Measurements from ENCODE around the gene CACNA2D3.
"Not testable (repeated sequence)": the region's sequence is repeated elsewhere in the genome, so short reads cannot be mapped to it uniquely, and the experiment has no call there.

The CACNA2D3 gene

GRCh38 chr3:54596087-54596486 is 473.7 kb downstream of the CACNA2D3 start:
- DNase-seq = no peak

DNA sequence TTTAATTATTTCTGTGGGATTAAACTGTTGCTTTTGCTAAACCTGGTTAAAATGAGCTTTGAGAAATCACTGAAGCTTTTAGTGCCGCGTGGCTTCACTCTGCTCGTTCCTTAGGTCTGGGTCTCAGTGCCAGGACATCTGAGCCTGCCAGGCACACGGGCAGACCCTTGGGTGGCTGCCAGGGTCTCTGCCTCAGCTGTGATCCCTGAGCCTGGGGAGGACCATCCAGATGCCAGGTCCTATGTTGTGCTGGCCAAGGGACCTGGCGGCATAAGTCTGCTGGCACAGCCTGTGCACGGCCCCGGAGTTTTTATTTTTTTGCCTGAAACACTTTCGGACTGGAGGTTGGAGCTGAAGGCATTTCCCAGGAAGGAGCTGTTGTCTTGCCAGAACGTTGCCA is 477.4 kb downstream of the CACNA2D3 start:
- no peak for DNase-seq

DNA sequence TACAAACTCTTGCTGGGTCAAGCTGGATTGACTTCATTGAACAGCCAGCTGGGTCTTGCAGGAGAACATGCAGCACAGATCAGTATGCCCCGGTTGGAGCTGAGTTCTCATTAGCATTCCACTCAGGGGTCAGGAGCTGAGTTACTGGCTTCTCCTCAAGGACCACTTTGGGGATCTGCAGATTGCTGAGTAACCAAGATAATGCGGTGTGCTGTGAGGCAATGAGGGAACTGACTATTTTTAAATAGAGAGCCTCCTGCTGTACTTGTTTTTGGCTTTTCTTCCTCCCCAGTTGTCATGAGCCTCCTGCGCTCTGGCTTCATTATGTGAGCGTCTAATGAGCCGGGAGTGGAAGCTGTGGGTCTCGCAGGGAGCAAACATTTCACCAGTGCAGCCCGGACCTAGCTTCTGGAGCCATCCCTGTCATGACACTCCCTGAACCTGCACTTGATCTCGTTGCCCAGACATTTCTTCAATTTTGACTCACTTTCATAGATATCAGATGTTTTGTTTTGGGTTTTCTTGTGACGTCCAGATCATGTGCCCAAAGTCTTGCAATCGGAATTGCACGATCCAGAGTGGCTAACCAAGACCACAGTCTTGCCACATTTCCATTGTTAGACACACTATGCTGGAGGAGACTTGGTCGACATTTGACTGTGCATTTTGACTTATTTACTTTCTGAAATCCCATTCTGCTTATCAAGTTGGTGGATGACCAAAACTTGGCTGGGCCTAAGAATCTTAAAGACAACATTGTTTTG is 478.3 kb downstream of the CACNA2D3 start:
- peak; percentile 51 for DNase-seq

DNA sequence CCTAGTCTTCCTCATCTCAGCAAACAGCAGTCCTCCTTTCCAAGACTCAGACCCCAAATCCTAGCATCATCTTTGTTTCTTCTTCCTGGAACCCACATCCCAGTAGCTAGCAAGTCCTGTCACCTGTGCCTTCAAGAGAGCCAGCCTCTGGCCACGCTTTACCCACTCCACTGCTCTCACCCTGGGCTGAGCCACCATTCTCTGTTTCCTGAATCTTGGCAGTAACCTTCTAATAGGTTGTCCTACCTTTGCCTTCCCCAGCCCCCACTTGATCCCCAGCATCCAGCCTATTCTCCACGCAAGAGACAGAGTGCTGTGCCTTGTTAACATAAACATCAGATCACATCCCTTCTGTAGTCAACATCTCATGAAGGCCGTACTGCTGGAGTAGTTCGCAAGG is 482.1 kb downstream of the CACNA2D3 start:
- no peak for DNase-seq

GRCh38 chr3:54608041-54608440 is 485.7 kb downstream of the CACNA2D3 start:
- DNase-seq = no peak

DNA sequence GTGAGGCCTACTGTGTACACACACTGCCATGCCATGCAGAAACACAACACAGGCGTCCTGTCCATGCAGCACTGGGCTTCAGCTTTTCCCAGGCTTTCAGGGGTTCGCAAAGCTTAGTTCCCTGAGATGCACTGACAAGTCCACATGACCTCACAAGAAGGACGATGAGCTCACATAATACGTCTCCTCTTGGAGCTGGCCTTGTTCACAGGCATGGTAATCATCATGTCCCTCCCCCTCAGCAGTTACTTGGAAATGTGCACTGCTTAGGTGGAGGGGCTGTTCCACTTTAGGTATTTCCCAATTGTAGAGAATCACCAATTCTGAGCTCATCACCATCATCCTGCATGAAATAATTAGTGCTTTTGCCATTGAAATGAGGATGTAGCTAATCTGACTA is 496.7 kb downstream of the CACNA2D3 start:
- DNase-seq = no peak

GRCh38 chr3:54619531-54619930 is 497.2 kb downstream of the CACNA2D3 start:
- no peak for DNase-seq

GRCh38 chr3:54621184-54621583 is 498.8 kb downstream of the CACNA2D3 start:
- peak; percentile 87 for DNase-seq

DNA sequence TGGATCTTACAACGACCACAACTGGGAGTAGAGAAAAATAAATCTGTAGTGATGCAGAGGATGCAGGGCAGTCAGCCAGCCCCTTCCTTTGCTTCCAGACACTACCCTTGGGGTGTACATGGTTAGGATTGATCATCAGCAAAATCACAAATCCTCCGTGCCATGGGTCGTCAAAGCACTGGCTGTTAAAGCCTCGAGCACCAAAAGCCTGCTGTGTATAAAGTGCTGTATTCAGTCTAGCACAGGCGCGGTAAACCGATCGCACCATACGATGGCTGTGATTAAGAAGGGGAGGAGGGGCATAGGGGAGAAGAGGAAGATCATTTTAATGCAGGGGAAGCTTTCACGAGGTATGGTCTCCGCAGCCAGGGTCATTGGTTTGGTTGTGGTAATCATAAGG is 500.3 kb downstream of the CACNA2D3 start:
- DNase-seq = no peak

GRCh38 chr3:54625805-54626787 is 503.7 kb downstream of the CACNA2D3 start:
- DNase-seq = no peak

DNA sequence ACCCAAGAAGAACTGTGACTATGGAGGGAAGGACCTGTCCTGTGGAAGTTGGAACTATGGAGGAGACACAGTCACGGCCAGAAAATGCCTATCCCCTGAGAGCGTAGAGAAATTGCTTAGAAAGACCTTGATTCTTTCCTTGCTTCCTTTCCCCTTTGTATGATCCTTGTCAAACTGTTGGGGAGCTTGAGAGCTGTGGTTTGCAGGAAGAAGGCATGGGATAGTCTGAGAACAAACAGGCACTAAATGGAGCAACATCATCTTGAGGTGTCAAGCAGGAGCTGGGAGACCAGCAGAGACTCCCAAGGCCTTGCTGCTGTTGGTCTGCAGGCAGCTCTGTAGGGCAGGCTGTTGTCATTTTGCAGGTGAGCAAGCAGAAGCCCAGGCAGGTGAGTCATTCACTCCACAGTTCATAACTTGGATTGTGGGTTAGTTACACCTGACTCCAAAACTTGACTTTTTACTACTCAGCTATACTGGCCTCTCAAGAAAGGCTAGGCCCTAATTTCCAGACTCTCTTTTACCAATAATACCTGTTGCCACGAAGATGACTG is 506.6 kb downstream of the CACNA2D3 start:
- DNase-seq = no peak

DNA sequence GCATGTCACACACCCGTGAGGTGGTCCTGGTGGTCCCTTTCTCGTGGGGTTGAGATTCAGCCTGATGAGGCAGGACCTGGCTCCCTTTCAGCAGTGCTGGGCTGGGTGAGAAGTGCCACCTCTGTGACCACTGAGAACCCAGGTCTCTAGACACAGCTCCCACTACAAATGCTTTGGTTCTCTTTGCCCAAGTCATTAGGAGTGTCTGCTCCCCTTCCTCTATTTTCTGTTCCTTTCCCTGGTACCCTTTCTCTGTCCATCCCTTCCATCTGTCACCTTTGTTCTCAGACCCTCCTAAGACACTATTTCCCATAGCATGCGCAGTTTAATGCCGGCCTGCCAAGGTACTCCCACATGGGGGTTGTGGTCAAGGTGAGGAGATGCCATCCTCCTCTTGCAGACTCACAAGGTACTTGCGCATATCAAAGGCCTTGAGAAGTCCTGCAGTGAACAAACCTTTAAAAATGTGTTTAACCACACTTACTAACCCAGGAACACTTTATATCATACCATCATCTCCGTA is 507.8 kb downstream of the CACNA2D3 start:
- DNase-seq = no peak

DNA sequence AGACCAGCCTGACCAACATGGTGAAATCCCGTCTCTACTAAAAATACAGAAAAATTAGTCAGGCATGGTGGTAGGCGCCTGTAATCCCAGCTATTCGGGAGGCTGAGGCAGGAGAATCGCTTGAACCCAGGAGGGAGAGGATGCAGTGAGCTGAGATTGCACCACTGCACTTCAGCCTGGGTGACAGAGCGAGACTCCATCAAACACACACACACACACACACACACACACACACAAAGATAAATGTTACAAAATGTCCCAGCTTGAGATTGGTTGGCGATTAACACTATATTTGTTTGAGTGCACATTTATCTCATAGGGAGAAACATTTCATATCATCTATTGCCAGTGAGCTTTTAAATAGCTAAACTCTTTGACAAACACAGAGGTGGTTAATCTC is 508.6 kb downstream of the CACNA2D3 start:
- DNase-seq = not testable (repeated sequence)

DNA sequence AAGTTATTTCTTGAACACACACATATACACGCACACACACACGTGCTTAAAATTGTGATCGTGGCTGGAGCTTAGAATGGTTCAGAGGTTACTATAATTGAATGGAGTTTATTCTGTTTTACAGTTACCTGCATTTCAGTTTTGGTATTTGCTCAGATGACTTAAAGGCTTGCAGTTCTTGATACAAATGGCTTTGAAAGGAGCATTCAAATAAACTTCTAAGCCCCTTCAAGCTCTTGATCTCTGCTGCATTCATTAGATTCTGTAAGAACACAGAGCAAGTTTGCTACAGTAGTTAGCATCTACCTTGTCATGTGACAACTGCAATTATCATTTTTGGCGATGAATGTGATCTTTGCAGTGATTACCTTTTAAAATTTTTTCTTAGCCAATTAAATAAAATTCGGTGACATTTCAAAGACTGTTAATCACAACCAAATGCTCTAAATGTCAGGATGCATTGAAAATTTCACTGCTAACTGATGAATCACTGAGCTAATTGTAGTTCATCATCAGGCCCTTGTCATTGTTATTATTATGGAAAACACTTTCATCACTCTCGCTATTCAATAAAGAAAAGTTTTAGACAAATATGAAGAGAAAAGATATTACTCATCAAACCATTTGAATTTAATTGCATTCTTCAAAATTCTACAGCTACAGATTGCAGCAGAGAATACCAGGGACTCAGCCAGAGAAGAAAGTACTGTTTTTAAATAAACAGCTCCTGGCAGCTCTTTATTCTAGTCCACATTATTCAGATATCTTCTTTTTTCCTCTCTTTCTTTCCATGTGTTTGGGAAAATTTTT is 509.4 kb downstream of the CACNA2D3 start:
- DNase-seq = no peak

DNA sequence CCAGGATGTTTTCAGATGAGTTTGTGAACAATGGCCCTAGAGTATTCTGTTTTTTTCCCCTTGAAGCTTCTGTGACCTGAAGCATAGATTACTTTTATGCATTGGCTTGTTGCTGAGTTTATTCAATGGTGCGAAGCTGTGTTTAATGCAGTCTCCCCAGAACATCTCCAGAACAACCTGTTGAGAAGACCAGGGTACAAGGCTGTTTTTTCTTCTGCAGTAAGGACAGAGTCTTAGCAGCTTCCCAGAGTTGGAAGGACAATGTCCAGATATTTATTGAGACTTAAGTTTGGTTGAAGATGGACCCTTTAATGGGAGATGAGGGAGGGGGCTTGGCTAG is 509.9 kb downstream of the CACNA2D3 start:
- no peak for DNase-seq

DNA sequence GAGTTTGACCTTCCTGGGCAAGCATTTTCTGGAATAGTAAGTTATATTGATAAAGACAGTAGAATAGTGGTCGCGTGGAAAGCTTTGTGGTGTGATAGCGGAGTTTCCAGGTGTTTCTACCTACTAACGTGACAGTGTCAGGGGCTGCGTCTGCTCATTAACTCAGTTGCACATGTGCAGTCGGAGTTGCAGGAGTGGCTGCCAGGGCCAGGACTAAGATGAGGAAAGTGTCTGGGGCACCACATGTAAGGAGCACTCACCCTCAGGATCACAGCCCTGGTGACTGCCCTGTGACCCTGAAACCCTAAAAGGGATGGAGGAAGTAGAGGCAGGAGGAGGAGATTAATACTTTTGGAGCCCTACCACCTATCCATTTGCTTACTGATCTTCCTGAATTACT is 510.5 kb downstream of the CACNA2D3 start:
- DNase-seq = no peak

GRCh38 chr3:54633444-54634121 is 511.2 kb downstream of the CACNA2D3 start:
- no peak for DNase-seq

DNA sequence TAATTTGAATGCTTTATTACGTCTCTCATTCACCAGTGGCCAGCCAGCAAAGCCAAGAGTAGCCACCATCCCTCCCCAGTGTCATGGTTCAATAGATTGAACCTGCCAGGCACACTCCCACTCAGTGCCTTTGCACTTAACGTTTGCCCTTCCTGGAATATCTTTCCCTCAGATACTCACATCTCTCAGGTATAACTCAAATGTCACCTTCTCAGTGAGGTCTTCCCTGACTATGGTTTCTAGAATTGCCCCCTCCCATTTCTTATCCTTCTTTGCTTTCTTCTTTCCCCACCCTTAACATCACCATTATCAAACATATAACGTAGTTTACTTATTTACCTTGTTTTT is 511.7 kb downstream of the CACNA2D3 start:
- DNase-seq = no peak

- DNase-seq = not testable (repeated sequence)
Measured at GRCh38 chr3:54639790-54640372, 517.5 kb downstream of the CACNA2D3 start.

DNA sequence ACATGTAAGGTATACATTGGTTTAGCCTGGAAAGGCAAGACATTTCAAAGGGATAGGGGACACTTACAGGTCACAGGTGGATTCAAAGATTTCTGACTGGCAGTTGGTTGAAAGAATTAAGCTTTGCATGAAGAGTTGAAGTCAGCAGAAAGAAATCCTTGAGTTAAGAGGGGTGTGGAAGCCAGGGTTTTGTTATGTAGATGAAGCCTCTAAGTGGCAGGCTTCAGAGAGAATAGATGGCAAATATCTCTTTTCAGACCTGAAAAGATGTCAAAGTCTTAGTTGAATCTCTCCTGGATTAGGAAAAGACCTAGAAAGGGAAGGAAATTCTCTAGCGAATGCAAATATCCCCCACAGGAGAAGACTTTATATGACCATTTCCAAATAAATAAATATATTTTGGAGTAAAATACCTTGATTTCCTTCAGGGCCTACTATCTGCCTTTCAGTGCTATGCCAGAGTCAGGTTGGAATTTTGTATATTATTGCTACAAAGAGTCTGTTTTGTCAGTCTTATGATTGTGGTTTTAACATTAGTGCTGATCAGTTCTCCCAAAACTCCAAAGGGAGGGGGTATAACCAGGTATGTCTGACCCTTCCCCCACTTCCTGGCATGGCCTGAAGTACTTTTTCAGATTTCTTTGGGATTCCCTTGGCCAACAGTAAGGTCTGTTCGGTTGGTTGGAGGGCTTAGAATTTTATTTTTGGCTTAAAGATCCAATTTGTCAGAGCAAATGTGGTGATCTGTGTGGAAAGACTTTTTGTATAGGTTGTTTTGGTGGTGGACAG is 519.1 kb downstream of the CACNA2D3 start:
- no peak for DNase-seq

- DNase-seq = no peak
Measured at GRCh38 chr3:54642147-54642546, 519.8 kb downstream of the CACNA2D3 start.
